WTC11 (cell line): ENCODE data around the gene AKAP13. TPM values are rescaled to one million over a fixed set of nuclear protein-coding genes. Genes with fewer than 3 reads are reported as not detected.

Experiments used
- ATAC-seq: fragments of 200-7000 bp; cut with Tn5 transposase; 2 replicates; pipeline ENCODE4 v1.10.0; 2021; ENCODE audit warnings: mild to moderate bottlenecking, moderate library complexity
- CTCF ChIA-PET: fragments of 300-600 bp; sonication (Branson Sonifier 250); formaldehyde crosslinking; loops from one replicate; lab custom pipeline; 2021; ENCODE audit warnings: antibody characterized with exemption; lab: Charles Lee
- POLR2A ChIA-PET: fragments of 350-600 bp; sonication (Branson Sonifier 250); formaldehyde crosslinking; loops from one replicate; lab custom pipeline; 2021; ENCODE audit warnings: antibody characterized with exemption; lab: Charles Lee
- DNase-seq: peaks from one replicate; pipeline ENCODE4 v3.0.0; 2021; ENCODE audit warnings: low spot score
- H3K27ac Mint-ChIP-seq: 2 replicates; pipeline ENCODE4 v1.8.0; 2021; ENCODE audit warnings: mixed read lengths
- H3K27me3 Mint-ChIP-seq: 2 replicates; pipeline ENCODE4 v1.8.0; 2021; ENCODE audit warnings: low read depth, mild to moderate bottlenecking, moderate library complexity, mixed read lengths
- H3K36me3 Mint-ChIP-seq: 2 replicates; pipeline ENCODE4 v1.8.0; 2021; ENCODE audit warnings: mixed read lengths
- H3K4me1 Mint-ChIP-seq: 2 replicates; pipeline ENCODE4 v1.8.0; 2022; ENCODE audit warnings: mixed read lengths
- H3K4me3 Mint-ChIP-seq: 2 replicates; pipeline ENCODE4 v1.8.0; 2021; ENCODE audit warnings: mild to moderate bottlenecking, moderate library complexity, mixed read lengths
- H3K9me3 Mint-ChIP-seq: 2 replicates; pipeline ENCODE4 v1.8.0; 2021; ENCODE audit warnings: mixed read lengths
- CREB1 ChIP-seq: sonication (generic); formaldehyde crosslinking; IDR thresholded peaks from 2 replicates; pipeline ENCODE4 v1.8.0; 2023; ENCODE audit warnings: mild to moderate bottlenecking, missing genetic modification reagents
- E2F1 ChIP-seq: sonication (generic); formaldehyde crosslinking; IDR thresholded peaks from 2 replicates; pipeline ENCODE4 v1.8.0; 2022; ENCODE audit warnings: mild to moderate bottlenecking, missing genetic modification reagents
- FOXP4 ChIP-seq: sonication (generic); formaldehyde crosslinking; IDR thresholded peaks from 2 replicates; pipeline ENCODE4 v1.8.0; 2022; ENCODE audit warnings: mild to moderate bottlenecking, missing genetic modification reagents
- JAZF1 ChIP-seq: fragments of 250-450 bp; sonication (Bioruptor Pico); IDR thresholded peaks from 2 replicates; pipeline ENCODE4 v1.9.0; 2021; ENCODE audit warnings: moderate library complexity, mild to moderate bottlenecking, inconsistent platforms
- KAT7 ChIP-seq: sonication (generic); formaldehyde crosslinking; IDR thresholded peaks from 2 replicates; pipeline ENCODE4 v1.8.1; 2023; ENCODE audit warnings: missing genetic modification reagents, mild to moderate bottlenecking, borderline replicate concordance
- OVOL2 ChIP-seq: fragments of 250-450 bp; sonication (Bioruptor Pico); IDR thresholded peaks from 2 replicates; pipeline ENCODE4 v1.9.0; 2021; ENCODE audit warnings: mild to moderate bottlenecking, borderline replicate concordance
- RORB ChIP-seq: fragments of 250-450 bp; sonication (Bioruptor Pico); IDR thresholded peaks from 2 replicates; pipeline ENCODE4 v1.9.0; 2021; ENCODE audit warnings: mild to moderate bottlenecking
- SMAD4 ChIP-seq: sonication (generic); formaldehyde crosslinking; IDR thresholded peaks from 2 replicates; pipeline ENCODE4 v1.8.0; 2022; ENCODE audit warnings: mild to moderate bottlenecking, missing genetic modification reagents
- SOX15 ChIP-seq: fragments of 250-450 bp; sonication (Bioruptor Pico); IDR thresholded peaks from 2 replicates; pipeline ENCODE4 v1.9.0; 2021; ENCODE audit warnings: mild to moderate bottlenecking
- STAT6 ChIP-seq: sonication (generic); formaldehyde crosslinking; conservative IDR thresholded peaks from 2 replicates; pipeline ENCODE4 v1.8.1; 2023; ENCODE audit warnings: mild to moderate bottlenecking, low read depth, missing genetic modification reagents, moderate library complexity
- TCF7 ChIP-seq: sonication (generic); formaldehyde crosslinking; IDR thresholded peaks from 2 replicates; pipeline ENCODE4 v1.8.0; 2022; ENCODE audit warnings: mild to moderate bottlenecking, low read depth, missing genetic modification reagents, moderate library complexity
- ZNF263 ChIP-seq: sonication (generic); formaldehyde crosslinking; IDR thresholded peaks from 2 replicates; pipeline ENCODE4 v1.8.1; 2022; ENCODE audit warnings: low read depth, mild to moderate bottlenecking, moderate library complexity, missing genetic modification reagents
- total RNA-seq: library from RNA; stranded (reverse); gene quantifications from 3 replicates; pipeline ENCODE4 v1.2.3, GENCODE V29; 2021
- TF ChIP-seq, protein P1 (sequence below): sonication (generic); formaldehyde crosslinking; IDR thresholded peaks from 2 replicates; pipeline ENCODE4 v1.8.0; 2022; ENCODE audit warnings: mild to moderate bottlenecking, missing genetic modification reagents
- TF ChIP-seq, protein P2 (sequence below): sonication (generic); formaldehyde crosslinking; IDR thresholded peaks from 2 replicates; pipeline ENCODE4 v1.8.1; 2023; ENCODE audit warnings: mild to moderate bottlenecking, moderate library complexity, missing genetic modification reagents
- TF ChIP-seq, protein P3 (sequence below): sonication (generic); formaldehyde crosslinking; IDR thresholded peaks from 2 replicates; pipeline ENCODE4 v1.8.0; 2023; ENCODE audit warnings: missing genetic modification reagents, mild to moderate bottlenecking, borderline replicate concordance

Gene AKAP13
- total RNA-seq, 1 experiment from 2014 or later = 50.3 TPM

- no peak for TF ChIP-seq STAT6 (CRISPR knock-in tag)
- TF ChIP-seq SOX15 = no peak
- TF ChIP-seq, protein P1, sequence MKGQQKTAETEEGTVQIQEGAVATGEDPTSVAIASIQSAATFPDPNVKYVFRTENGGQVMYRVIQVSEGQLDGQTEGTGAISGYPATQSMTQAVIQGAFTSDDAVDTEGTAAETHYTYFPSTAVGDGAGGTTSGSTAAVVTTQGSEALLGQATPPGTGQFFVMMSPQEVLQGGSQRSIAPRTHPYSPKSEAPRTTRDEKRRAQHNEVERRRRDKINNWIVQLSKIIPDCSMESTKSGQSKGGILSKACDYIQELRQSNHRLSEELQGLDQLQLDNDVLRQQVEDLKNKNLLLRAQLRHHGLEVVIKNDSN (CRISPR knock-in tag) = no peak
- TF ChIP-seq OVOL2 (CRISPR knock-in tag) = no peak
- no peak for TF ChIP-seq TCF7 (CRISPR knock-in tag)
Observed at GRCh38 chr15:85651548-85651947, 271.1 kb downstream of the AKAP13 start (continued).

DNA sequence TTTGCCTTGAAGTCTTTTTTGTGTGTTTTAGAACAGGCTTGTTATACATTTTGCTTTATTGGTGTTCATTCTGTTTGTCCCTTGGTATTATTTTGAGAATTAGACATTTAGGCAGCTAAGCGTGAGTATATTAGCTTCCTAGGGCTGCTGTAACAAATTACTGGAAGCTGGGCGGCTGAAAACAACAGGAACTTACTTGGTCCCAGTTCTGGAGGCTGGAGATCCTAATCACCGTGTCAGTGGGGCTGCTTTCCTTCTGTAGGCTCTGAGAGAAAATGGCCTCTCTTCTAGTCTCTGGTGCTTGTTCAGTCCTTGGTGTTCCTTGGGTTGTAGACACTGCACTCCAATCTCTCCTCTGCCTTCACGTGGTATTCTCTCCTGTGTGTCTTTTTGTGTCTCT lies 272.1 kb downstream of the AKAP13 start:
- no peak overlapping the region for H3K4me3 Mint-ChIP-seq
- CTCF ChIA-PET = no interaction called here
- peaks cover 6% of the 10 kb centered on the region for H3K4me1 Mint-ChIP-seq
- H3K27ac Mint-ChIP-seq = no peak overlapping the region
- POLR2A ChIA-PET = no interaction called here
- ATAC-seq (no peak), DNase-seq (no peak)
- H3K27me3 Mint-ChIP-seq = no peaks in the 10 kb centered on the region
- H3K36me3 Mint-ChIP-seq = peaks cover 8% of the 10 kb centered on the region
- H3K9me3 Mint-ChIP-seq = no peaks in the 10 kb centered on the region
- TF ChIP-seq, protein P2, sequence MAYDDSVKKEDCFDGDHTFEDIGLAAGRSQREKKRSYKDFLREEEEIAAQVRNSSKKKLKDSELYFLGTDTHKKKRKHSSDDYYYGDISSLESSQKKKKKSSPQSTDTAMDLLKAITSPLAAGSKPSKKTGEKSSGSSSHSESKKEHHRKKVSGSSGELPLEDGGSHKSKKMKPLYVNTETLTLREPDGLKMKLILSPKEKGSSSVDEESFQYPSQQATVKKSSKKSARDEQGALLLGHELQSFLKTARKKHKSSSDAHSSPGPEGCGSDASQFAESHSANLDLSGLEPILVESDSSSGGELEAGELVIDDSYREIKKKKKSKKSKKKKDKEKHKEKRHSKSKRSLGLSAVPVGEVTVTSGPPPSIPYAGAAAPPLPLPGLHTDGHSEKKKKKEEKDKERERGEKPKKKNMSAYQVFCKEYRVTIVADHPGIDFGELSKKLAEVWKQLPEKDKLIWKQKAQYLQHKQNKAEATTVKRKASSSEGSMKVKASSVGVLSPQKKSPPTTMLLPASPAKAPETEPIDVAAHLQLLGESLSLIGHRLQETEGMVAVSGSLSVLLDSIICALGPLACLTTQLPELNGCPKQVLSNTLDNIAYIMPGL (CRISPR knock-in tag) = no peak
- TF ChIP-seq KAT7 = no peak
- no peak for TF ChIP-seq JAZF1 (CRISPR knock-in tag)
- TF ChIP-seq CREB1 (CRISPR knock-in tag) = no peak
- TF ChIP-seq ZNF263 (CRISPR knock-in tag) = no peak
- no peak for TF ChIP-seq OVOL2 (CRISPR knock-in tag)
- no peak for TF ChIP-seq SMAD4 (CRISPR knock-in tag)
- no peak for TF ChIP-seq RORB (CRISPR knock-in tag)
- no peak for TF ChIP-seq FOXP4
- TF ChIP-seq, protein P3, sequence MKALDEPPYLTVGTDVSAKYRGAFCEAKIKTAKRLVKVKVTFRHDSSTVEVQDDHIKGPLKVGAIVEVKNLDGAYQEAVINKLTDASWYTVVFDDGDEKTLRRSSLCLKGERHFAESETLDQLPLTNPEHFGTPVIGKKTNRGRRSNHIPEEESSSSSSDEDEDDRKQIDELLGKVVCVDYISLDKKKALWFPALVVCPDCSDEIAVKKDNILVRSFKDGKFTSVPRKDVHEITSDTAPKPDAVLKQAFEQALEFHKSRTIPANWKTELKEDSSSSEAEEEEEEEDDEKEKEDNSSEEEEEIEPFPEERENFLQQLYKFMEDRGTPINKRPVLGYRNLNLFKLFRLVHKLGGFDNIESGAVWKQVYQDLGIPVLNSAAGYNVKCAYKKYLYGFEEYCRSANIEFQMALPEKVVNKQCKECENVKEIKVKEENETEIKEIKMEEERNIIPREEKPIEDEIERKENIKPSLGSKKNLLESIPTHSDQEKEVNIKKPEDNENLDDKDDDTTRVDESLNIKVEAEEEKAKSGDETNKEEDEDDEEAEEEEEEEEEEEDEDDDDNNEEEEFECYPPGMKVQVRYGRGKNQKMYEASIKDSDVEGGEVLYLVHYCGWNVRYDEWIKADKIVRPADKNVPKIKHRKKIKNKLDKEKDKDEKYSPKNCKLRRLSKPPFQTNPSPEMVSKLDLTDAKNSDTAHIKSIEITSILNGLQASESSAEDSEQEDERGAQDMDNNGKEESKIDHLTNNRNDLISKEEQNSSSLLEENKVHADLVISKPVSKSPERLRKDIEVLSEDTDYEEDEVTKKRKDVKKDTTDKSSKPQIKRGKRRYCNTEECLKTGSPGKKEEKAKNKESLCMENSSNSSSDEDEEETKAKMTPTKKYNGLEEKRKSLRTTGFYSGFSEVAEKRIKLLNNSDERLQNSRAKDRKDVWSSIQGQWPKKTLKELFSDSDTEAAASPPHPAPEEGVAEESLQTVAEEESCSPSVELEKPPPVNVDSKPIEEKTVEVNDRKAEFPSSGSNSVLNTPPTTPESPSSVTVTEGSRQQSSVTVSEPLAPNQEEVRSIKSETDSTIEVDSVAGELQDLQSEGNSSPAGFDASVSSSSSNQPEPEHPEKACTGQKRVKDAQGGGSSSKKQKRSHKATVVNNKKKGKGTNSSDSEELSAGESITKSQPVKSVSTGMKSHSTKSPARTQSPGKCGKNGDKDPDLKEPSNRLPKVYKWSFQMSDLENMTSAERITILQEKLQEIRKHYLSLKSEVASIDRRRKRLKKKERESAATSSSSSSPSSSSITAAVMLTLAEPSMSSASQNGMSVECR (CRISPR knock-in tag) = no peak
- TF ChIP-seq E2F1 (CRISPR knock-in tag) = no peak
